HepG2 (cell line): ENCODE results near the gene OGFR. TPM values are rescaled to one million over a fixed set of nuclear protein-coding genes. Genes with fewer than 3 reads are reported as not detected.
A peak's percentile ranks its signal among the peaks of the same experiment; 100 is the strongest.

Experiments
- FOSL2 ChIP-seq: sonication (generic); formaldehyde crosslinking; IDR thresholded peaks from 2 replicates; pipeline ENCODE4 v1.4.0; 2020; ENCODE audit warnings: missing genetic modification reagents
- HMG20A ChIP-seq: IDR thresholded peaks from 2 replicates; pipeline ENCODE4 v1.6.1; 2016; ENCODE audit warnings: borderline replicate concordance
- KDM5B ChIP-seq: sonication (generic); formaldehyde crosslinking; IDR thresholded peaks from 2 replicates; pipeline ENCODE4 v1.4.0; 2020; ENCODE audit warnings: missing genetic modification reagents, mild to moderate bottlenecking, borderline replicate concordance
- KDM6A ChIP-seq: IDR thresholded peaks from 2 replicates; pipeline ENCODE4 v1.6.1; 2016; ENCODE audit warnings: low read depth
- MIER3 ChIP-seq: IDR thresholded peaks from 2 replicates; pipeline ENCODE4 v1.6.1; 2016; ENCODE audit warnings: missing compliant biosample characterization, borderline replicate concordance
- NCOA1 ChIP-seq: sonication (generic); formaldehyde crosslinking; IDR thresholded peaks from 2 replicates; pipeline ENCODE4 v1.9.0; 2021; ENCODE audit warnings: missing genetic modification reagents
- NFE2 ChIP-seq: sonication (generic); formaldehyde crosslinking; IDR thresholded peaks from 2 replicates; pipeline ENCODE4 v1.4.0; 2020; ENCODE audit warnings: missing genetic modification reagents
- ONECUT2 ChIP-seq: sonication (generic); formaldehyde crosslinking; IDR thresholded peaks from 2 replicates; pipeline ENCODE4 v1.4.0; 2020; ENCODE audit warnings: missing genetic modification reagents
- PCBP1 ChIP-seq: fragments of 200-400 bp; formaldehyde crosslinking; IDR thresholded peaks from 2 replicates; pipeline ENCODE4 v1.6.1; 2017; ENCODE audit warnings: mild to moderate bottlenecking, low read depth, low read length, borderline replicate concordance
- SMARCE1 ChIP-seq: fragments of 450-650 bp; IDR thresholded peaks from 2 replicates; pipeline ENCODE4 v1.6.1; 2017; ENCODE audit warnings: borderline replicate concordance
- TFE3 ChIP-seq: IDR thresholded peaks from 2 replicates; pipeline ENCODE4 v1.6.1; 2016
- THAP9 ChIP-seq: sonication (generic); formaldehyde crosslinking; IDR thresholded peaks from 2 replicates; pipeline ENCODE4; 2020; ENCODE audit warnings: missing genetic modification reagents, mild to moderate bottlenecking, borderline replicate concordance
- TP53 ChIP-seq: sonication (generic); formaldehyde crosslinking; conservative IDR thresholded peaks from 2 replicates; pipeline ENCODE4 v1.4.0; 2020; ENCODE audit warnings: missing genetic modification reagents
- U2AF1 ChIP-seq: fragments of 200-400 bp; formaldehyde crosslinking; optimal IDR thresholded peaks from 2 replicates; pipeline ENCODE3; 2017; ENCODE audit warnings: mild to moderate bottlenecking, low read depth, low read length
- ZBTB26 ChIP-seq: IDR thresholded peaks from 2 replicates; pipeline ENCODE4 v1.6.1; 2016; ENCODE audit warnings: missing compliant biosample characterization, missing genetic modification reagents, borderline replicate concordance
- ZNF263 ChIP-seq: sonication (generic); formaldehyde crosslinking; IDR thresholded peaks from 2 replicates; pipeline ENCODE4 v1.4.0; 2020; ENCODE audit warnings: missing genetic modification reagents
- ZNF530 ChIP-seq: sonication (generic); formaldehyde crosslinking; IDR thresholded peaks from 2 replicates; pipeline ENCODE4 v1.5.0; 2020; ENCODE audit warnings: low read depth, mild to moderate bottlenecking, missing genetic modification reagents
- ZNF780A ChIP-seq: sonication (generic); formaldehyde crosslinking; IDR thresholded peaks from 2 replicates; pipeline ENCODE4 v1.8.0; 2022; ENCODE audit warnings: mild to moderate bottlenecking, missing genetic modification reagents, moderate library complexity
- ZNF784 ChIP-seq: sonication (generic); formaldehyde crosslinking; IDR thresholded peaks from 2 replicates; pipeline ENCODE4 v1.5.1; 2020; ENCODE audit warnings: missing genetic modification reagents, mild to moderate bottlenecking, borderline replicate concordance
- ZSCAN29 ChIP-seq: sonication (generic); formaldehyde crosslinking; conservative IDR thresholded peaks from 2 replicates; pipeline ENCODE4 v1.4.0; 2020; ENCODE audit warnings: mild to moderate bottlenecking, missing genetic modification reagents
- ZSCAN9 ChIP-seq: IDR thresholded peaks from 2 replicates; pipeline ENCODE4 v1.6.1; 2016; ENCODE audit warnings: borderline replicate concordance
- polyA plus RNA-seq, 8 experiments: library from polyadenylated mRNA; depleted of rRNA in 3 of 8; stranded (reverse) in 7 of 8; unstranded in 1 of 8; fragments of >200 nt; fragmentation: Illumina TruSeq in 4 of 8; extraction: Trizol in 4 of 8; gene quantifications; 2 replicates each; pipeline versions ENCODE4 v1.2.1 to v1.2.3, GENCODE V29; 2011 to 2016; ENCODE audit warnings: low read depth in 4 of 8, missing spikeins in 1 of 8, mixed read lengths in 1 of 8; ENCODE audit not compliant: insufficient read depth in 1 of 8
- total RNA-seq, 5 experiments: library from RNA; depleted of rRNA; stranded (reverse); fragments of >200 nt; fragmentation: Illumina TruSeq; extraction: Trizol; gene quantifications; 2 replicates each; pipeline ENCODE4 v1.2.3, GENCODE V29; 2016; ENCODE audit warnings: low read depth in 1 of 5

Gene OGFR
- total and polyA plus RNA-seq, 2 of the 13 experiments (the other 11 are each of a cell fraction or from before 2014, with no cell fraction given): 47.7 to 81.8 TPM

- no peak for TF ChIP-seq ZNF784 (CRISPR knock-in tag)
- TF ChIP-seq THAP9 (CRISPR knock-in tag): no peak; the same call in 1 of the 2 replicates
- TF ChIP-seq NFE2 (CRISPR knock-in tag): no peak
- no peak for TF ChIP-seq ZNF780A (CRISPR knock-in tag)
- TF ChIP-seq ONECUT2: no peak
- TF ChIP-seq KDM6A (CRISPR knock-in tag): no peak
- no peak for TF ChIP-seq ZSCAN29
- no peak for TF ChIP-seq HMG20A (CRISPR knock-in tag)
- TF ChIP-seq TFE3: no peak
- 0 out of 2 replicates have a peak, but pooled peaks have one; percentile 10 for TF ChIP-seq ZBTB26 (CRISPR knock-in tag)
- TF ChIP-seq PCBP1: peak; percentile 29; the same call in 1 of the 2 replicates
- no peak for TF ChIP-seq FOSL2
- TF ChIP-seq MIER3 (CRISPR knock-in tag): peak; percentile 4; the same call in 1 of the 2 replicates
- TF ChIP-seq KDM5B (CRISPR knock-in tag): no peak
- TF ChIP-seq ZNF530 (CRISPR knock-in tag): no peak
- TF ChIP-seq ZNF263: no peak
- peak; percentile 17 for TF ChIP-seq U2AF1
- no peak for TF ChIP-seq TP53 (CRISPR knock-in tag)
- TF ChIP-seq SMARCE1: no peak
- TF ChIP-seq ZSCAN9 (CRISPR knock-in tag): no peak
- 0 out of 2 replicates have a peak, but pooled peaks have one; percentile 13 for TF ChIP-seq NCOA1 (CRISPR knock-in tag)
These were observed 13.4 kb downstream of the OGFR start (continued) for GRCh38 chr20:62817975-62818591.
